Fibroblast of the conjunctiva (primary cell): ENCODE data around the gene VAT1L.
"Not testable (repeated sequence)": the region's sequence is repeated elsewhere in the genome, so short reads cannot be mapped to it uniquely, and the experiment has no call there.

Experiments
- DNase-seq: peaks from one replicate; pipeline ENCODE4 v3.0.0-alpha.2; 2010; ENCODE audit warnings: low read depth

VAT1L gene

GRCh38 chr16:77913738-77914253 lies 125.4 kb downstream of the VAT1L start:
- no peak for DNase-seq

GRCh38 chr16:77916111-77916510 lies 127.7 kb downstream of the VAT1L start:
- DNase-seq, result no peak

DNA sequence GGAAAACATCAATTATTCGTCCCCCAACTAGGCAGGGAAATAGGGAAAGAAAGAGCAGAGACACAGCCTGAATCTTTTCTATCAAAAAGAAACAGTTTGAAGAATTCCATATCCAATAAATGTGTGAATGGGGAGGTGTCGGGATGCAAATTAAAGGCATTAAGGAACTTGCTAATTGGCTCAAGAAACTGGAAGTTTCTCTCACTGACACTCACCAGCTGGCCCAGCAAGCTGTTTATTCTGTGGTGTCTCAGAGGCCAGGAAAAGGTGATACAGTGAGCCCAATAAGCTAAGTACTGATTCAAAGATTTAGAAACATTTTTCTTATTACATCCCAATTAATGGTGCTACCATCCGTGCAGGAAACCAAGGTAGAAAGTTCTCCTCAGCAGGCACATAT lies 129.6 kb downstream of the VAT1L start:
- DNase-seq, result no peak

DNA sequence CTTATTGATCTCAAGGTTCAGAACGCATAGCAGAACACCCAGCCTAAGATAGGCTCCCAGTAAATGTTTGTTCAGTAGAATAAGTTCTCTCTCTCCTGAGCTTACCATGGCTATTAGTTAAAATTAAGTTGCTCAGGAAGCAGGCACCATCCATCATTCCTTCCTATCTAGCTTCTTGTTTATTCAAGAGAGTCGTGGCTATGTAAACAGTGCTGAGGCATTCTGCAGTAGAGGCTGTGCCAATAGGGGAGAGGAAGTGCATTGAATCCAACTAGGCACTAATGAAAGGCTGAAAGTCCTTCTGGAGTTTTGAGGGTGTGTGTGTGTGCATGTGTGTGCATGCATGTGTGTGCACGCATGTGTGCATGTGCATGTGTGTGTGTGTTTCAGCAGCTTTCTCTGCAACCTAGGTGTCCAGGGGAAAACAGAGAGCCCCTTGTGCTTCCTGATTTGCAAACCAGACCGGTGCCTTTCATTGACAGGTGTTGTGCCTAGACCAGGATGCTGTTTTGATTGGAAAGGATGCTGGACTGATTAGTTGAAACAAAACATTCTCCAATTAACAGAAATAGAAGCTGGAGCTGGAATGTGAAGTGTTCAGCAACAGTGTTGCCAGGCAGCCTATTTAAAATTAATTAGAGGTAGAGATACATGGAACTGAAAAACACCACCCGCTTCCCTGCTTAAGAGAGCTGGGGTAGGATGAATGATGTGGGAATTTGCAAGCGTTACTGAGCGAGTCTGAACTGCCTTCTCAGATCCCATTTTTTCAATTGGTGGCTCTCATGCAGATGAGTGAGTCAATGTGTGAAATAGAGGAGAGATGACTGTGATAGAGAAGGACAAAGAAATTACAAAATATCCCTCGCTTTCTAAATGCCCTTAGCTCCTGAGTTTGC lies 130.7 kb downstream of the VAT1L start:
- no peak for DNase-seq

- no peak for DNase-seq
Measured at GRCh38 chr16:77919761-77920415, 131.5 kb downstream of the VAT1L start.

DNA sequence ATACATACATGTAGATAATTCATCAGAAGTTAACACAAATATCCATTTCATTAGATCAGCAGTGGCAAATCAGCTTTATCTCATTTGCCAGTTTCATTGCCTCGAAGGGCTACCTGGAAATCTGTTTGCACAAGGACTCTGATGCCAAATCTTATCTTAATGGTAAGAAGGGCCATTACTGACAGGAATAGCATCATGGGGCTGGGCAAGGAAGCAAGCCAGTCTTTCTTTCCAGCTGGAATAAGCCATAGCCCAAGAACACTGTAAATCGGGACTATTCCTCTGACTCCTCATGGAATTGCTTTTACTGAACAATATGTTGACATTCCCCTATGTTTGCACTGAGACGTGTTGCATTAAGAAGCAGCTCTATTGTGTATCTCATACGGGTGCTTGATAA lies 132.6 kb downstream of the VAT1L start:
- DNase-seq, result no peak

DNA sequence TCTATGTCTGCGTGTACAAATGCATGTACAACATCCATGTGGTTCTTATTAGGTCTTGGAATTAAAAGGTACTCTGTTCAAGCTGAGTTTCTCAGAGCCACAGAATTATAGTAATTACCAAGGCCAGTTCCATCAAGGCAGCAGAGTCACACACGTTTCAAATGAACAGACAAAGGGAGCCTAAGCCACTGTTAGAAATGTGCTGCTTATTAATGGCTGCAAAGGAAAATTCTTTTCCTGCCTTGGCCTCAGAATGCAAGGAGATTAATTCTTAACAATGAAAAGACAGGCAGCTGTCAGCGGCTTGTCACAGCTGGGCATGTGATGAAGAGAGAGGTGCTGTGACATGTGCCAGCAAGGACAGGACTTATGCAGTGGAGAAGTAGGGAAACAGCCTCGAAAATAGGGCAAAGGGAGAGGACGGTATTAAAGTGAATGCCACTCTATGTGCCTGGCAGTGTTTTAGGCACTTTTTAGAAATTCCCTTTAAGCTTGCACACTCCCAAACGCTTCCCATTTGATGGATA lies 133.9 kb downstream of the VAT1L start:
- DNase-seq, result no peak

DNA sequence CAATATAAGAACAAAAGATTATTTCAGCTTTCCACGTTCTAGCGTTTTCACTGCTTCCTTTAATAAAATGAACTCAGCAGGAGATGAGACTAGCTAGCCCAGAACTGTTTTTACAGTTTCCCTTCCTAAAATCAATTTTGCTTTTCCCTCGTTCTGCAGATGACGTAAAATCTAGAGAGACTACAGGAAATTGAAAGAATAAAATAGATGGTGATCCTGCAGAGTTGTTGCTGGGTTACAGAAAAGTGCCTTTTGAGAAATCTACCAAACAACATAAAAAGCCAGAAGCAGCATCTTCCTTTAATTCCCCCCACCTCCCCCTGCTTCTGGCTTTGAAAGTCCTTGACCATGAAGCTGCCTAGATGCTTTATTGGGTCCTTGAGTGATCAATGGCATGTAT lies 137.2 kb downstream of the VAT1L start:
- DNase-seq, result no peak

GRCh38 chr16:77928096-77928495 lies 139.7 kb downstream of the VAT1L start:
- no peak for DNase-seq

- no peak for DNase-seq
Measured at GRCh38 chr16:77929004-77929403, 140.6 kb downstream of the VAT1L start.

GRCh38 chr16:77931058-77931457 lies 142.7 kb downstream of the VAT1L start:
- DNase-seq, result no peak

- DNase-seq, result no peak
Measured at GRCh38 chr16:77937473-77938149, 149.2 kb downstream of the VAT1L start.

- no peak for DNase-seq
Measured at GRCh38 chr16:77938913-77939312, 150.5 kb downstream of the VAT1L start.

- DNase-seq, result no peak
Measured at GRCh38 chr16:77939968-77940367, 151.6 kb downstream of the VAT1L start.

GRCh38 chr16:77943801-77944200 lies 155.4 kb downstream of the VAT1L start:
- DNase-seq, result no peak

GRCh38 chr16:77944631-77945030 lies 156.3 kb downstream of the VAT1L start:
- DNase-seq, result no peak

DNA sequence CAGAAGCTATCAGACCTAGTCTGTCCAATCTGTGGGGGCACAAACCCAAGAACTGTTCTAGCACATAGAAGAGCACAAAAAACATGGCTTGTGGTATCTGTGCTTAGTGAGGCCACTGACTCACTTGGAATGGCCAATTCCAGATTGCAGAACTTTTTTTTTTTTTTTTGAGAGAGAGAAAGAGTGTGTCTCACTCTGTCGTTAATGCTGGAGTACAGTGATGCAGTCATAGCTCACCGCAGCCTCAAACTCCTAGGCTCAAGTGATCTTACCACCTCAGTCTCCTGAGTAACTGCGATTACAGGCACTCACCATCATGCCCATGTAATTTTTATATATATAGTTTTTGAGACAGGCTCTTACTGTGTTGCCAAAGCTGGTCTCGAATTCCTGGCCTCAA lies 156.8 kb downstream of the VAT1L start:
- DNase-seq, result no peak

GRCh38 chr16:77946823-77947222 lies 158.5 kb downstream of the VAT1L start:
- no peak for DNase-seq

- DNase-seq, result not testable (repeated sequence)
Measured at GRCh38 chr16:77947590-77947989, 159.2 kb downstream of the VAT1L start.

GRCh38 chr16:77948835-77949234 lies 160.5 kb downstream of the VAT1L start:
- no peak for DNase-seq

GRCh38 chr16:77949445-77949844 lies 161.1 kb downstream of the VAT1L start:
- no peak for DNase-seq

GRCh38 chr16:77951788-77952187 lies 163.4 kb downstream of the VAT1L start:
- no peak for DNase-seq
